Smooth muscle cell (in vitro differentiated cells): ENCODE measurements around the gene IDI2. TPM values are rescaled to one million over a fixed set of nuclear protein-coding genes. Genes with fewer than 3 reads are reported as not detected.
A peak's percentile ranks its signal among the peaks of the same experiment; 100 is the strongest.

Source experiments
- DNase-seq: peaks from one replicate; lab custom pipeline; 2025; ENCODE audit not compliant: unreplicated experiment; lab: John Stamatoyannopoulos, UW
- H2AFZ ChIP-seq: fragments of 200-600 bp; sonication (generic); 2 replicates; pipeline ENCODE4 v1.6.0; 2016; ENCODE audit warnings: antibody characterized with exemption, low read depth, mild to moderate bottlenecking
- H3F3A ChIP-seq: fragments of 200-600 bp; sonication (generic); 2 replicates; pipeline ENCODE4 v1.6.0; 2017; ENCODE audit warnings: antibody characterized with exemption, low read depth
- H3K27ac ChIP-seq: fragments of 200-600 bp; sonication (generic); 2 replicates; pipeline ENCODE4 v1.5.1; 2016; ENCODE audit warnings: low read depth, mild to moderate bottlenecking
- H3K27me3 ChIP-seq: fragments of 200-600 bp; sonication (generic); 2 replicates; pipeline ENCODE4 v1.6.1; 2016; ENCODE audit warnings: low read depth, mild to moderate bottlenecking
- H3K36me3 ChIP-seq: fragments of 200-600 bp; sonication (generic); 2 replicates; pipeline ENCODE4 v1.5.1; 2016; ENCODE audit warnings: low read depth
- H3K4me1 ChIP-seq: fragments of 200-600 bp; sonication (generic); 2 replicates; pipeline ENCODE4 v1.5.1; 2016; ENCODE audit warnings: low read depth
- H3K4me2 ChIP-seq: fragments of 200-600 bp; sonication (generic); 2 replicates; pipeline ENCODE4 v1.6.0; 2016; ENCODE audit warnings: mild to moderate bottlenecking
- H3K4me3 ChIP-seq: fragments of 200-600 bp; sonication (generic); 2 replicates; pipeline ENCODE4 v1.5.1; 2016; ENCODE audit warnings: mild to moderate bottlenecking
- H3K79me2 ChIP-seq: fragments of 200-600 bp; sonication (generic); 2 replicates; pipeline ENCODE4 v1.6.0; 2016; ENCODE audit warnings: low read depth, mild to moderate bottlenecking
- H3K9ac ChIP-seq: fragments of 200-600 bp; sonication (generic); 2 replicates; pipeline ENCODE4 v1.6.0; 2016; ENCODE audit warnings: low read depth
- H3K9me3 ChIP-seq: fragments of 200-600 bp; sonication (generic); replicated peaks from 2 replicates; pipeline ENCODE4 v1.5.1; 2016; ENCODE audit warnings: low read depth
- H4K20me1 ChIP-seq: fragments of 200-600 bp; sonication (generic); 2 replicates; pipeline ENCODE4 v1.6.0; 2016; ENCODE audit warnings: low read depth
- WGBS: methylation state at CpG from one replicate; pipeline ENCODE4 v1.1.7; 2016; ENCODE audit warnings: low lambda C conversion rate; 5-methylcytosine and 5-hydroxymethylcytosine counted together
- polyA plus RNA-seq: library from polyadenylated mRNA; unstranded; fragments of >200 nt; fragmentation: Nextera tagmentation; extraction: Ambion mirVana; gene quantifications from 2 replicates; pipeline ENCODE4 v1.2.1, GENCODE V29; 2016
- total RNA-seq: library from RNA; depleted of rRNA; stranded (reverse); fragments of >200 nt; gene quantifications from 2 replicates; pipeline ENCODE4 v1.2.3, GENCODE V29; 2014
- TF ChIP-seq, protein P1 (sequence below): fragments of 200-600 bp; sonication (generic); IDR thresholded peaks from 2 replicates; pipeline ENCODE4 v1.5.1; 2017; ENCODE audit warnings: borderline replicate concordance, mild to moderate bottlenecking, antibody characterized with exemption; ENCODE audit not compliant: insufficient read depth, poor library complexity, severe bottlenecking

The IDI2 gene
- not detected in 2 replicates for total RNA-seq
- not detected in 2 replicates for polyA plus RNA-seq

GRCh38 chr10:1025683-1026082 lies at the start of gene IDI2:
Gene IDI2, minus strand, starts transcription at chr10:1025859. Its CDS starts 1,136 bp downstream, at chr10:1024723.
- Histone ChIP-seq H3K36me3 (no peaks in the 10 kb centered on the region), H4K20me1 (no peaks in the 10 kb centered on the region), H3K4me1 (no peaks in the 10 kb centered on the region), H3K27me3 (no peaks in the 10 kb centered on the region), H2AFZ (no peak within 1 kb of the TSS), H3K79me2 (no peaks in the 10 kb centered on the region), H3K9me3 (no peaks in the 10 kb centered on the region), H3K4me2 (no peak within 1 kb of the TSS), H3K4me3 (no peak within 1 kb of the TSS), H3K27ac (no peak within 1 kb of the TSS), H3F3A (no peaks in the 10 kb centered on the region), H3K9ac (no peak within 1 kb of the TSS)
- DNase-seq, result no peak
- WGBS, result 91% methylated on average over 1 of the region's 1 CpG
- TF ChIP-seq, protein P1, sequence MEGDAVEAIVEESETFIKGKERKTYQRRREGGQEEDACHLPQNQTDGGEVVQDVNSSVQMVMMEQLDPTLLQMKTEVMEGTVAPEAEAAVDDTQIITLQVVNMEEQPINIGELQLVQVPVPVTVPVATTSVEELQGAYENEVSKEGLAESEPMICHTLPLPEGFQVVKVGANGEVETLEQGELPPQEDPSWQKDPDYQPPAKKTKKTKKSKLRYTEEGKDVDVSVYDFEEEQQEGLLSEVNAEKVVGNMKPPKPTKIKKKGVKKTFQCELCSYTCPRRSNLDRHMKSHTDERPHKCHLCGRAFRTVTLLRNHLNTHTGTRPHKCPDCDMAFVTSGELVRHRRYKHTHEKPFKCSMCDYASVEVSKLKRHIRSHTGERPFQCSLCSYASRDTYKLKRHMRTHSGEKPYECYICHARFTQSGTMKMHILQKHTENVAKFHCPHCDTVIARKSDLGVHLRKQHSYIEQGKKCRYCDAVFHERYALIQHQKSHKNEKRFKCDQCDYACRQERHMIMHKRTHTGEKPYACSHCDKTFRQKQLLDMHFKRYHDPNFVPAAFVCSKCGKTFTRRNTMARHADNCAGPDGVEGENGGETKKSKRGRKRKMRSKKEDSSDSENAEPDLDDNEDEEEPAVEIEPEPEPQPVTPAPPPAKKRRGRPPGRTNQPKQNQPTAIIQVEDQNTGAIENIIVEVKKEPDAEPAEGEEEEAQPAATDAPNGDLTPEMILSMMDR, result no peak

DNA sequence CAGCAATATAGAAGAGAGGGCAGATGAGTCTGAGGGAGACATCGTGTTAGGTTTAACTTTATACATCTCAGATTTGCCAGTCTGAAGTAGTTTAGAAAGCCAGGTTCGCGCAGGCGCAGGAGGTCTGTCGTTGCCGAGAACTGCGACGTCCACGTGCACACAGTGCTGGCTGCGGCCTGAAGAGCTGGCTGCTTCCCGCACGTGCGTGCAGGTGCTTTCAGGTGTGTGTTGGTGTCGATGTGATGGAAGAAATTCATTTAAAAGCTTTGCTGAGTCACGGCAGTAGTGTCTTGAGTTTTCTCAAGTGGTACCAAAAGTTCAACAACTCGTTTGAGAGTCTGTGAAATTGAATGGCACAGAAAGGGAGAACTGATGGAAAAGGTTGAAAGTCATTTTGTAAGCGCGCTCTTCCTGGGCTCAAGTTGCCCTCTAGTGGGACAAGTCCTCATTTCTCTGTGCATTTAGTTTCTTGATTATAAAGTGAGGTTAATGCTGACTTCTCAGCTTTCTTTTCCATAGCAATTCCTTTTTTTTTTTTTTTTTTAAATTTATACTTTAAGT lies 49.2 kb upstream of the IDI2 start:
- no peaks in the 10 kb centered on the region for H3K4me1 ChIP-seq
- H3K27me3 ChIP-seq, result no peaks in the 10 kb centered on the region
- TF ChIP-seq, protein P1, result peak; percentile 10
- H4K20me1 ChIP-seq, result peaks cover 57% of the 10 kb centered on the region
- no peak overlapping the region for H2AFZ ChIP-seq
- no peaks in the 10 kb centered on the region for H3F3A ChIP-seq
- H3K27ac ChIP-seq, result no peak overlapping the region
- peaks cover under 1% of the 10 kb centered on the region for H3K36me3 ChIP-seq
- H3K9me3 ChIP-seq, result no peaks in the 10 kb centered on the region
- H3K4me2 ChIP-seq, result no peak overlapping the region
- DNase-seq, result no peak
- H3K79me2 ChIP-seq, result peaks cover 10% of the 10 kb centered on the region
- WGBS, result 96% methylated on average over 18 of the region's 18 CpGs
- no peak overlapping the region for H3K4me3 ChIP-seq
- no peak overlapping the region for H3K9ac ChIP-seq

DNA sequence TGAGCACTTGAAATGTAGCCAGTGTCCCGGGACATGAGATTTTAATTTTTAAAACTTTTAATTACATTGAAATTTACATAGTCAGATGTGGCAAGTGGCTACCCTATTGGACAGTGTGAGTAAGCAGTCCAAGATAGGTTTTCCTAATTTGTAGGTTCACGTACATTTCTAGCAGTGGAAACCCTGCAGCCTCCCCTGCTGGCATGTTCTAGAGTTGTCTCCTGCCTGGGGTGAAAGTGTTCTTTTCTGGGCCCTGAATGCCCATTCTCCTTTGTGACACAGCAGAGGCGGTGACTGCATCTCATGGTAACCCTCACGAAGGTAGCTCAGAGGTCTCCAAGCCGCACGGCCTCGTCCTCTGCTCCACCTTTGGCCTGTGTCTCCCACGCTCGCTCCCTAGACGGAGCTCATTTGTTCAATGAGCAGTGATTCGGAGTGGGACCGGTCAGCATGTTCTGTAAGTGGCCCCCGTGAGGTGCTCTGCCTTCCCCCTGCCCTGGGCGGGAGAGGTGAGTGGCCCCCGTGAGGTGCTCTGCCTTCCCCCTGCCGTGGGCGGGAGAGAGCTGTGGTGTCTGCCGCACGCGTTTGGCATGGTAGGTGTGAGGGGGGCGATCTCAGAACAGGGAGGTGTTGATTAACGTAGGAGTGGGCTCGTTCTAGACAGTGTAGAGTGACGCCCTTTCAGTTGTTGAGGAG lies 48.5 kb upstream of the IDI2 start:
- Histone ChIP-seq H3K79me2 (peaks cover 10% of the 10 kb centered on the region), H4K20me1 (peaks cover 62% of the 10 kb centered on the region), H3K9me3 (no peaks in the 10 kb centered on the region), H3K4me2 (no peak overlapping the region), H3F3A (no peaks in the 10 kb centered on the region), H3K9ac (no peak overlapping the region), H3K27me3 (no peaks in the 10 kb centered on the region), H3K4me3 (no peak overlapping the region), H3K36me3 (no peaks in the 10 kb centered on the region), H3K27ac (no peak overlapping the region), H3K4me1 (no peaks in the 10 kb centered on the region), H2AFZ (no peak overlapping the region)
- no peak for DNase-seq
- TF ChIP-seq, protein P1, result no peak
- WGBS, result 96% methylated on average over 24 of the region's 24 CpGs
